OCI-M2 (cell line): Measurements from ENCODE around the gene SLC16A13.
"Not testable (repeated sequence)": the region's sequence is repeated elsewhere in the genome, so short reads cannot be mapped to it uniquely, and the experiment has no call there.

Source experiments
- DNase-seq: peaks from one replicate; lab custom pipeline; 2025; ENCODE audit not compliant: unreplicated experiment; lab: John Stamatoyannopoulos, UW

SLC16A13 gene, protein sequence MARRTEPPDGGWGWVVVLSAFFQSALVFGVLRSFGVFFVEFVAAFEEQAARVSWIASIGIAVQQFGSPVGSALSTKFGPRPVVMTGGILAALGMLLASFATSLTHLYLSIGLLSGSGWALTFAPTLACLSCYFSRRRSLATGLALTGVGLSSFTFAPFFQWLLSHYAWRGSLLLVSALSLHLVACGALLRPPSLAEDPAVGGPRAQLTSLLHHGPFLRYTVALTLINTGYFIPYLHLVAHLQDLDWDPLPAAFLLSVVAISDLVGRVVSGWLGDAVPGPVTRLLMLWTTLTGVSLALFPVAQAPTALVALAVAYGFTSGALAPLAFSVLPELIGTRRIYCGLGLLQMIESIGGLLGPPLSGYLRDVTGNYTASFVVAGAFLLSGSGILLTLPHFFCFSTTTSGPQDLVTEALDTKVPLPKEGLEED

DNA sequence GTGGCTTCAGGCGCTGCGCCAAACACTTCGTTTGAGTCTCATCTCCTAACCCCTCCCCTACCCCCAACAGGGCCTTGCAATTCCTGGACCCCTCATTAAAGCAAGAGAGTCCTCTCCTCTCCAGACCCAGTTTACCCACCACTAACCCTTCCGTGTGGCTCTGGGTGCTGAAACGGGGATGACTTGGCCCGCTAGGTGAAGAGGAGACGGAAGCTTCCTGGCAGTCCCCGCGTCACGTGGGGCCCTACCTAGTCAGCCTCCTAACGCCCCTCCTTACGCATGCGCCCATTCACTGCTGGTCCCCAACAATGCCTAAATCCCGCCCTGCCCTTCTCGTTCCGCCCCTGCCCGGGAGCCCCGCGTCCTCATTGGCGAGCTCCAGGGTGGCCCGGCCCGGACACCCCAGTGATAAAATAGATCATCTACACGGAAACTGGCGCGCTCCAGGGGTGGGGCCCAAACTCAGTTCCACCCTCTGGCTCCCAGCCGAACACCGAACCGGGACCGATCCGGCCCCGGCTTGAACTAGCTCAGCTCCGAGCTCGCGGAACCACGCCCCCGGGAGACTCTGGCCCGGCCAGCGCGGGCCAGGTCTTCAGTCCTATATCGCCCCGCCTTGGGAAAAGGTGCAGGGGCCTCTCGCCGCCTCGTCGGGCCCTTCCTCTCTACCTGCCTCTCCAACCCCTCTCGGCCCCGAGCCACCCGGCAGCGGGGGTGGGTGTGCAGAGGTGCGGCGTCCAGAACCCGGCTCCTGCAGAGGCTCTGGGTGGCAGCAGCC lies at the start of gene SLC16A13:
Gene SLC16A13, plus strand, starts transcription at position 425 of the 778 bp plus-strand sequence. CDS start 368 bp downstream, outside the sequence.
- DNase-seq = peak; percentile 82

DNA sequence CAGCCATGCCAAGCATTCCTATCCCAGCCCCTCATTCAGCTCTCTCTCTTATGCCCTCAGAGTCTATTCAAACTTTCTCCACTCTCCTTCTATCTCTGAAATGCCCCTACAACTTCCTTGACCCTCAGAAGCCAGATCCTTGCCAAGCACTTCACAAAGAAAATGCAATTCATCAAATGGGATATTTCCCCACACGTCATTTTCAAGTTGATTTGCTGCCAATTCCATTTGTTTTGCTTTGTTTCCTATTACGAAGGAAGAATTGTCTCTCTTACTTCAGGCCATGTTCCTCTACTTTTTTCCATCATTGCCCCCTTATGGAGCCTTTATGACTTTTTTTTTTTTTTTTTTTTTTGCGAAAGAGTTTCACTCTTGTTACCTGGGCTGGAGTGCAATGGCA lies 49.1 kb upstream of the SLC16A13 start:
- DNase-seq = no peak

DNA sequence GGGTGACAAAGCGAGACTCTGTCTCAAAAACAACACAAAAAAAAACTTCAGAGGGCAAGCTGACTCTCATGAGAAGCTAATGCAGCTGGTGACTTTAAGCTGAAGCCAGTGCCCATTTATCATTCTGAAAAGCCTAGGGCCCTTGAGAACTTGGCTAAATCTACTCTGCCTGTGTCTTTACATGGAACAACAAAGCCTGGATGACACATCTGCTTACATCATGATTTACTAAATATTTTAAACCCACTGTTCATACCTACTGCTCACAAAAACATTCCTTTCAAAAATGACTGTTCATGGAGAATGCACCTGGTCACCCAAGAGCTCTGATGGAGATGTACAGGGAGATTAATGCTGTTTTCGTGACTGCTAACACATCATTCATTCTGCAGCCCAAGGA lies 46.0 kb upstream of the SLC16A13 start:
- DNase-seq = no peak

DNA sequence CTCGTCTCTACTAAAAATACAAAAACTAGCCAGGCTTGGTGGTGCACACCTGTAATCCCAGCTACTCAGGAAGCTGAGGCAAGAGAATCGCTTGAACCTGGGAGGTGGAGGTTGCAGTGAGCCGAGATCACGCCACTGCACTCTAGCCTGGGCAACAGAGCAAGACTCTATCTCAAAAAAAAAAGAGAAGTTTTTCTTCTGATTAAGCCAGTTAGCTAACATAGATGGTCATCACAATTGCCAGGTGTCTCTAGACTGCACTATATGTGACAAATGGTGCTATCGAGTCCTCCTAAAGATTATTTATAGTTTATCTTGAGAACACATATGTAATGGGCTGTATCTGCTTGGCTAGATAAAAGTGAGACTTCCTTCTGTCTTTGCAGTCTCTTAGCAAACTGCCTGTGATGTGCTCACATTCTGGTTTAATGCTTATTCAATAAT lies 42.2 kb upstream of the SLC16A13 start:
- not testable (repeated sequence) for DNase-seq

DNA sequence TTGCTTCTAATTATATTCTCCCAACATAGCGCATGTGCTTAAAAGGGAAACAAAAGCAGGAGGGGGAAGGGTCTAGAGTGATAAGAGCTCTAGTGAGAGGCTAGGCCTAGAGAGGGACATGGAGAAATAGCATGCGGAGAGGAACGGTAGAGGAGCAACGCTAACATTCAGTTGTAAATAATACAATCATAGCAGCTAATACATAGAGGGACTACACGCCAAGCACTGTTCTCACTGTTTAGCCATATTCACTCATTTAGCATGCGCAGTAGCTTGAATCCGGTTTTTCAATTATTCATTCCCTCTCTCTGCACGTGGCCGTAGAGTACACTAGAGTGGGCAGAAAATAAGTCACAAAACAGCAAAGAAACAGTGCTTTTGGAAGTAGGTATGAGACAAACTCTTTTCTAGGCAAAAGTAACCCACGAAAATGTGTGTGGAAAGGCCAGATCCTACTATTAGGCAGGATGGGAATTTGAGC lies 41.7 kb upstream of the SLC16A13 start:
- peak; percentile 75 for DNase-seq

DNA sequence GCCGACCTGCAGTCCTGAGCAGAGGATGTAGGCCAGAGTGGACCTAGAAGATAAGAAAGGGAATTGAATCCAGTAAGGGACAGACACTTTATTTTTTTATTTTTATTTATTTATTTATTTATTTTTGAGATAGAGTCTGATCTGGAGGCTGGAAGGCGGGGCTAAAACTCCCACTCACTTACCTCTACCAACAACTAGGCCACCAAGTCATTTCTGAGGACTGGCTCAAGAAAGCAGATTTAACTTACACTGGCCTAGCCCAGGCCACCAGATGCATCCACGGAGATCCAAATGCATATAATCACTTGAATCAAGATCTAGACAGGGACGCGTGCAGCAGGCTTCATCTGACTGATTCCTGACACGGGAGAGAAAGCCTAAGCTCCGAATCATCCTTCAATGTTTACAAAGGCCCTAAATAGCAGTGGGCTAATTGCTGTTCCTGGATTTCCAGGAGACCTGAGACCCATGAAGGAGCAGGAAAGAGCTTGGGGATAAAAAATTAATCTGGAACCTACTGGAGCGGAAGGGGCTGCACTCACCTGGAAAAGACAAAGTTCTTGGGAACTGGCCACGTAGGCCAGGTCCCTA lies 41.1 kb upstream of the SLC16A13 start:
- DNase-seq = no peak

DNA sequence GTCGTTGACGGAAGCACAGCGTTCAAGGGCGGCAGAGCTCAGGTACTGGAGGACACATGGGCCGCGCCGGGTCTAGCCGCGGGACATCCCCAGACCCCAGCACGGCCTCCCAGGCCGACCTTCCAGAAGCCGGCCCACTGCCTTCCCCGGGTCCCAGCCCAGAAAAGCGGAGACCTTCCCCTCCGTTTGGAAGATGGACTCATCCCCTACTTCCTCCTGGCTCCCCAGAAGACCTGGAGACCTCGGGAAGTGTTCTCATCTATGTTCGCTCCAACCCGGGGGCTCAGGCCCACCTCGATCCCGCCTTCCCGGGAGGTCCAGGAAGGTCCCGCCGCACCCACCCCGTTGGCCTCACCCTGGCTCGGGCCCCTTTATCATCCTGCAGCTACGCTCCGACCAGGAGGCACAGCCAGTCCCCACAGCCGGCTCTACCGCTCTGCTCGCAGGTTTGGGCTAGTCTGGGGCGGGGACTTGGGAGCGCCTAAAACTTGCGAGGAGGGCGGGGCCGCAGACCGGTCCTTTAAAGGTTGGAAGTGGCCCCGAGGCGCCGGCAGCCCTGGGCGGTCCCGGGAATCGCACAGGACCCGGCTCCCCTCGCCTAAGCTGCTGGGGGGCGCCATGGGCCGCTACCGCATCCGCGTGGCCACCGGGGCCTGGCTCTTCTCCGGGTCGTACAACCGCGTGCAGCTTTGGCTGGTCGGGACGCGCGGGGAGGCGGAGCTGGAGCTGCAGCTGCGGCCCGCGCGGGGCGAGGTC lies 40.1 kb upstream of the SLC16A13 start, which contains the start of gene ALOX12:
Gene ALOX12, plus strand, starts transcription at position 550 of the 756 bp plus-strand sequence. Its CDS starts 69 bp downstream, at position 619.
- DNase-seq = no peak

DNA sequence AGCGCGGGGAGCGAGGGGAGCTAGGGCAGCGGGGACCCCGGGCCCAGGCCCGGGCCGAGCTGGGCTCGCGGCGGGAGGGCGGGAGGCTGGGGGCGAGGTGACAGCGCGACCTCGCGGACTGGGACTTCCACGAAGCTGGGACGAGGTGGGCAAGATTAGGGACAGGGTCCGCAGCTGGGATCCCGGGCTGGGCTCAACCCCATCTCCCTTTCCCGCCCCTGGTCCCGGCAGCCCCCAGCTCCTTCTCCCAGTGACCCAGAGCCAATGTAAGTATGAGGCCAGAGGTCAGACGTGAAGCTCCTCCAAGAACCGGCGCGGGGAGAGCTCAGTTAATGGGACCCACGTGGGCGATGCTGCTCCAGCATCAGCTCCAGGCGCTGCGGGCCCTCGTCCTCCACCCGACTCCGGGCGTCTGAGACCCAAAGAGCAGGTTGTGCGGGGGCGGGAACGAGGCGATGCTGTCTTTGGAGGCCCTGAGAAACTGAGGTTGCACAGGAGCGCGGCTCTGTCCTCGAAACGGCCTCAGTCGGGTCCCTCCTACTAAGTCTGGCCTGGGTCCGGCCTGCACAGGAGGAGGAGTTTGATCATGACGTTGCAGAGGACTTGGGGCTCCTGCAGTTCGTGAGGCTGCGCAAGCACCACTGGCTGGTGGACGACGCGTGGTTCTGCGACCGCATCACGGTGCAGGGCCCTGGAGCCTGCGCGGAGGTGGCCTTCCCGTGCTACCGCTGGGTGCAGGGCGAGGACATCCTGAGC lies 39.4 kb upstream of the SLC16A13 start:
- DNase-seq = no peak

DNA sequence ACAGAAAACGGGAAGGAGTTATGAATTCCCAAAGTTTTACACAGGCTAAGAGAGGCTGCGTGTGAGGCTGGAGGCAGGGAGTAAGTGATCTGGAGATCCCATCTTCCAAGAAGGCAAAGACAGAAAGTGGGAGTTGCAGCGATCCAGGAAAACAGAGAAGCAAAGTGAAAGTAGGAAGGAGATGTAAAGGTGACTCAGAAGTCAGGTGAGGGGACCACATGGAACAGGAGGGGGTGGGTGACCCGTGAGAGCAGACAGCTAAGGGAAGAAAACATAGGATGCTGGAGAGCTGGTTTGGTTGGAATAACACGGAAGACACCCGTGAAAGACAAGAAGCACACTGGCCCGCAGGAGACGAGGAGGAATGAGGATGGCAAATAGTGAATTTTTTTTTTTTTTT lies 38.6 kb upstream of the SLC16A13 start:
- DNase-seq = no peak

DNA sequence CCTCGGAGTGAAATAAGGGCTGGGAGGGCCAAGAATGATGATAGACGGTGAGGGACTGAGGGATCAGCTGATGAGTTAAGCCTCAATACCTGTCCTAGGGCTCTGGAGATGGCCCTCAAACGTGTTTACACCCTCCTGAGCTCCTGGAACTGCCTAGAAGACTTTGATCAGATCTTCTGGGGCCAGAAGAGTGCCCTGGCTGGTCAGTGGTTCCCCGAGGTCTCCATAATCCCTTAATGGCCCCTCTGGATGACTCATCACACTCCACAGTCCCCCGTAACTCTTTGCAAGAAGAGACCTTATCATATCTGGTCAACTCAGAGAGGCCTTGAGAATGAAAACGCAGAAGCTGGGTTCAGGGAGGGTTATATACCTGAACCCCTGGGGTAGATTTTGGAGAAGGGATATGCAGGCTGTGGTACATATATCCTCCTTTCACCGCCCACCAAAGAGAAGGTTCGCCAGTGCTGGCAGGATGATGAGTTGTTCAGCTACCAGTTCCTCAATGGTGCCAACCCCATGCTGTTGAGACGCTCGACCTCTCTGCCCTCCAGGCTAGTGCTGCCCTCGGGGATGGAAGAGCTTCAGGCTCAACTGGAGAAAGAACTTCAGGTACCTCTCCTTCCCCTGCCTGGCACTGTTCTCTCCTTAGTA lies 36.8 kb upstream of the SLC16A13 start:
- no peak for DNase-seq

DNA sequence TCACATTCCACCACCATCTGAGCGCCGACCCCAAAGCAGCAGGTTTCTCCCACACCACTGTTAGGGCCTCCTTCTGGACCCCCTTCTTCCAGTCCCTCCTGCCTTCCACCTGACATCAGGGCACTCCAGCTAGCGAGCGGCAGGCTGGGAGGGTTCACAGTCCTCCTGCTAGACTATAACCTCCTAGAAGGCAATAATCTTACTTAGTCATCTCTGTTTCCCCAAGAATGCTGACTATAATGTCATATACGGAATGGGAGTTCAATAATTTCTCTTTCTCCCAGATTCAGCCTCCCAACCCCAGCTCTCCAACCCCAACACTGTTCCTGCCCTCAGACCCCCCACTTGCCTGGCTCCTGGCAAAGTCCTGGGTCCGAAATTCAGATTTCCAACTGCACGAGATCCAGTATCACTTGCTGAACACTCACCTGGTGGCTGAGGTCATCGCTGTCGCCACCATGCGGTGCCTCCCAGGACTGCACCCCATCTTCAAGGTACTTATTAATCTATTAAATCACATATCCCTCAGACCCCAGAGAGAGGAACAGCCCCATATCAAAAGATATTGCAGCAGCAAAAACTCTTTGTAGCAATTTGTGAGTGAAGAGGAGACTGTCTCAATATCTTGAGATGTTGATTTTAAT lies 34.4 kb upstream of the SLC16A13 start:
- DNase-seq = no peak

DNA sequence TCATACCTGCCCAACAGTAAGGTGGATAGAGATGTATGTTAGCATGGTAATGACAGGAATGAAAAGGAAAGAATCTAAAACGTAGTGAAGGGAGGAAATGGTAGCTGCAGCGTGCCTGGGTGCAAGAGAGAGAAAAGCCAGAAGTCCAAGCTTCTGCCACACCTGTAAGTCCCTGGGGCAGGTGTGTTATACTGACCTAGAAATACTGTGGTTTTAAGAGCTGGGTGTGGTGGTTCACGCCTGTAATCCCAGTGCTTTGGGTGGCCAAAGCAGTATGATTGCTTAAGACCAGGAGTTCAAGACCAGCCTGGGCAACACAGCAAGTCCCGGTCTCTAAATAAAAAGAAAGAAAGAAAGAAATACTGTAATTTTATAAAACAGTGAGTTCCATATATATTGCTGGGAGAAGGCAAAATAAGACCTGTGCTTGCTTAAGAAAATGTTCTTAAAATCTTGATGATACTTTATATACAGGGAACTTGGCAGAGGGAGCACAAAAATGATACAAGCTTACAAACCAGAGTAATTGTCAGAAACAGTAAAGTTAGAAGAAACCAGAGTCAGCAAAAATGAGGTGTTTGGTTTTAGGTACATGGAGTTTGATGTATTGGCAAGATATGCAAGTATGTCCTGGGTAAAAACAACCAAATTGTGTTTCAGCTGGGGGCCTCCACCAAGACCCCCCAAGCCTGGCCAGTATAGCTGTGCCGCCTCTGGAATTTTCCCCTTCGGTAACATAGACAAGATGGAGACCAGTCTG lies 33.3 kb upstream of the SLC16A13 start:
- DNase-seq = no peak

DNA sequence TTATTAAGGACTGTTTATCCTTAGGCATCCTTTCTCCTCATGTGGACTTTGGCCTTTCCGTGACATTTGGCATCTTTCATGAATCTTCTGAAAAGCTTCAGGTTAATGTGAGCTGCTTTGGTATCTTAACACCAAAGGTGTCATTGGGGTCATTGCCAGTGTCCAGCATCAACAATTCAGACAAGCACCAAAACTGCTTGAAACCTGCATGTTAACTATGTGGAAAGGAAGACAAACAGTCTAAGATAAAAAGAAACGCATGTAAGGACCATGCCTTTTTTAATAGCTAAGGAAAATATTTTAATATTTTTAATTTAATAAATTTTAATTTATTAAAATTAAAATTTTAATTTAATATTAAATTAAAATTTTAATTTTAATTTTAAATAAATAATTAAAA lies 32.1 kb upstream of the SLC16A13 start:
- no peak for DNase-seq

DNA sequence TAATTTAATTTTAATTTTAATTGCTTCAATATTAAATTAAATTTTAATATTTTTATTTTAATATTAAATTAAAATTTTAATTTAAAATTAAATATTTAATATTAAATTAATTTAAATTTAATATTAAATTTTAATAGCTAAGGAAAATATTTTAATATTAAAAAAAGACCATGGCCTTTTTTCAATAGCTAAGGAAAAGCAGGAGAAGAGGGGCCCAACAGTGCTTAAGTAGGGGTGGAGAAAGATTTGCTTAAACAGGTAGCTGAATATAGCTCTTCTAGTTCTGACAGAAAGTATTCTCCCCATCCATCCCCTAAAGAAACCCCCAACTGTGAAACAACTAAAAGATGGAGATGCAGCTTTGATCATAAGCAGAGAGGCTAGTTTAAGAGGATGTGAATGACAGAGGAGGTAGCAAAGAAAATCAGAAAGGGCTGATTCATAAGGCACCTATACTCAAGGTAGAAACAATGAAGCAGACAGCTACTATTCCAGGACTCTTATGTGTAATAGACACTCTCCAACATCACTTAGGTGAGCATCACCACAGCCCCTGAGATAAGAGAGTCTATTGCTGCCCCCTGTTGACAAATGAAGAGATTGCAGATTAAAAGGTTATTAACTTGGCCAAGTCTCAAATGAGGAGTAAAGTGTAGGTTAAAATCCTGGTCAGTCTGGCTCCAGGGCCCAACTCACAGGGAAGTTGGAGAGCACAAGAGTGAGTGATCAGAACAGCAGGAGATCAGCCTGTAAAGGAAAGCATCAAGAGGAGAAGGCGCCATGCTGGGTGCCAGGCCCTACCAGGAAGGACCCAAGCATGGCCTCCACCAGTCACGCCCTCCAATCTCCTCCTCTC lies 31.2 kb upstream of the SLC16A13 start:
- DNase-seq = no peak

DNA sequence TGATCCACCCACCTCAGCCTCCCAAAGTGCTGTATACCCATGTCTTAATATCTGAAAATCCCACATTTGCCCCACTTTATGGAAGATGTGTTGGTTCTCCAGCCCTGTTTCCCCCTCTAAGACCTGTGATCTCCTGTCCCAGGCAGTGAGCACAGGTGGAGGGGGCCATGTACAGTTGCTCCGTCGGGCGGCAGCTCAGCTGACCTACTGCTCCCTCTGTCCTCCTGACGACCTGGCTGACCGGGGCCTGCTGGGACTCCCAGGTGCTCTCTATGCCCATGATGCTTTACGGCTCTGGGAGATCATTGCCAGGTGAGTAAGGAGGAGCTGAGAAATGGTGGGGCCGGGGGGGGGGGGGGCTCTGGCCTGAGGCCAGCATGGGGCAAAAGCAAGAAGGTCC lies 30.1 kb upstream of the SLC16A13 start:
- DNase-seq = no peak

DNA sequence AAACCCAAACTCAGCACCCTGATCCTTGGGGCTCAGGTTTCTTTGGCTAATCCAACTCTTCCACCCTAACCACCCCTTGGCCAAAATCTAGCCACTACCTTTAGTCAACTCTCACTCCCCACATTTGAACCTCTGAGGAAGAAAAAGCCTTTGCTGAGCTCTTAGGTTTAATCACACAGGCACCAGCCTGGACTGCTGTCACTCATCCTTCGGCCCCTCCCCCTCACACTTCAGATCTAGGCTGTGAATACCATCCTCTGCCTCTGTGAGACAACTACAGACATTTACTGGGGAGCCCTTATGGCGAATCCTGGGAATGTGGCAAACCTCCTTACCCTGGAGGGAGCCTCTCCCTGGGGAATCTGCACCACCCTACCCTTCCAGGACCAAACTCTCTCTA lies 28.7 kb upstream of the SLC16A13 start:
- DNase-seq = no peak

DNA sequence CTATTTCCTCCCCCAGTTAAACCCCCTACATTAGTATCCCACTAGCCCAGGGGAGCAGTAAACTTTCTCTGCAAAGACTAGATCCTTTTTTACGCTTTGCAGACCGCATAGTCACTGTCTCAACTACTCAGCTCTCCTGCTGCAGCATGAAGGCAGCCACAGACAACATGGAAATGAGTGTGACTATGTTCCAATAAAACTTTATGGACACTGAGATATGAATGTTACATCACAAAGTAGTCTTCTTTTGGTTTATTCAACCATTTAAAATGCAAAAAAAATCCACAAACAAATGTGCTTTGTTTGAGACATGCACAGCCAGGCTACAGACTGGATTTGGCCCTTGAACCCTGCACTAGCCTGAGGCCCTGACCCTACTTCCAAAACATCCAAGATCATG lies 25.3 kb upstream of the SLC16A13 start:
- DNase-seq = no peak
